CD4-positive, alpha-beta T cell treated with Interleukin-15 for 4 hours (primary cell): ENCODE measurements around the gene NLN.
A peak's percentile ranks its signal among the peaks of the same experiment; 100 is the strongest.

Source experiments
- DNase-seq: peaks from one replicate; pipeline ENCODE4 v3.0.0-alpha.2; 2020; ENCODE audit warnings: low spot score

NLN gene

GRCh38 chr5:65808818-65809217, 86.8 kb downstream of the NLN start:
- no peak for DNase-seq

- DNase-seq = no peak
These were observed 88.0 kb downstream of the NLN start for GRCh38 chr5:65809817-65810531.

- no peak for DNase-seq
These were observed 89.0 kb downstream of the NLN start for GRCh38 chr5:65811004-65811403.

- DNase-seq = no peak
These were observed 89.9 kb downstream of the NLN start for GRCh38 chr5:65811885-65812284.

- DNase-seq = peak; percentile 10
These were observed 90.6 kb downstream of the NLN start for GRCh38 chr5:65812648-65813047.

GRCh38 chr5:65813174-65813573, 91.2 kb downstream of the NLN start:
- no peak for DNase-seq

GRCh38 chr5:65815161-65815560, 93.2 kb downstream of the NLN start:
- DNase-seq = no peak

- DNase-seq = no peak
These were observed 94.7 kb downstream of the NLN start for GRCh38 chr5:65816729-65817128.

GRCh38 chr5:65817931-65818330, 95.9 kb downstream of the NLN start:
- DNase-seq = no peak

- no peak for DNase-seq
These were observed 96.6 kb downstream of the NLN start for GRCh38 chr5:65818592-65818991.

- no peak for DNase-seq
These were observed 97.4 kb downstream of the NLN start for GRCh38 chr5:65819215-65819904.

GRCh38 chr5:65819905-65820240, 97.9 kb downstream of the NLN start:
- no peak for DNase-seq

- no peak for DNase-seq
These were observed 98.4 kb downstream of the NLN start for GRCh38 chr5:65820373-65820772.

- no peak for DNase-seq
These were observed 100.0 kb downstream of the NLN start for GRCh38 chr5:65821966-65822365.

- DNase-seq = no peak
These were observed 100.7 kb downstream of the NLN start for GRCh38 chr5:65822710-65823109.

- no peak for DNase-seq
These were observed 101.2 kb downstream of the NLN start for GRCh38 chr5:65823204-65823603.

GRCh38 chr5:65823845-65824445, 101.9 kb downstream of the NLN start:
- no peak for DNase-seq

- no peak for DNase-seq
These were observed 103.7 kb downstream of the NLN start for GRCh38 chr5:65825408-65826328.

- DNase-seq = no peak
These were observed 106.3 kb downstream of the NLN start for GRCh38 chr5:65828022-65828896.

- no peak for DNase-seq
These were observed 108.9 kb downstream of the NLN start for GRCh38 chr5:65830856-65831255.

- DNase-seq = no peak
These were observed 109.3 kb downstream of the NLN start for GRCh38 chr5:65831276-65831675.
